Activated CD4-positive, alpha-beta T cell treated with anti-CD3 and anti-CD28 coated beads for 48 hours (primary cell): Measurements from ENCODE around the gene COL27A1.

ENCODE experiments used
- DNase-seq: peaks from one replicate; pipeline ENCODE4 v3.0.0-alpha.2; 2020

COL27A1 gene

DNA sequence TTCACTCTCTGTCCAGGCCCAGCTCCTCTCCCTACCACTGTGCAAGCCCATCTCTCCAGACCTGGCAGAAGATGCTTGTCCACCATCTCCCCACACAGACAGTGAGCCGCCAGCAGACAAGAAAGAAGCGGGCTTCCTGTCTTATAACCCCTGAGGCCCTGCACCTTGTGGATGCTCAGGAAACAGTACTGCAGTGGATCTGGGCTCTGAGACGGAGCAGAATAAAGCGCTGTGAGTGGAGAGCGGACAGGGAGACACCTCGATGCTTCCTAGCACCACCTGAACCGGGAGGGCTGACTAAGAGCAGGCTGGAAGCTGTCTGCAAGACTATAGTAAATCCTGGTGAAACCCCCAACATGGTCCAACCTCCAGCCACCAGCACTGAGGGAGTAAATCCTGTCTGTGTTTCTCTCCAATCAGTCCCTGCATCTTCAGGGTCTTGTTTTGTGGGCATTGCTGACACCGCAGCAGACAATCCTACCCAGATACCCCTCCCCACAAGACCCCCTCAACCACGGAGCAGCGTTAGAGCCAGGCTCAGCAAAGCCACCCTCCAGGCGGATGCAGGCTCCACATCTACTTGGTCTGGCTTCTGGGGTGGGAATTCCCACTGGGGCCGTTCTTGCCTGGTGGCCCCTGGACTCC, 193.0 kb downstream of the COL27A1 start:
- DNase-seq = no peak

DNA sequence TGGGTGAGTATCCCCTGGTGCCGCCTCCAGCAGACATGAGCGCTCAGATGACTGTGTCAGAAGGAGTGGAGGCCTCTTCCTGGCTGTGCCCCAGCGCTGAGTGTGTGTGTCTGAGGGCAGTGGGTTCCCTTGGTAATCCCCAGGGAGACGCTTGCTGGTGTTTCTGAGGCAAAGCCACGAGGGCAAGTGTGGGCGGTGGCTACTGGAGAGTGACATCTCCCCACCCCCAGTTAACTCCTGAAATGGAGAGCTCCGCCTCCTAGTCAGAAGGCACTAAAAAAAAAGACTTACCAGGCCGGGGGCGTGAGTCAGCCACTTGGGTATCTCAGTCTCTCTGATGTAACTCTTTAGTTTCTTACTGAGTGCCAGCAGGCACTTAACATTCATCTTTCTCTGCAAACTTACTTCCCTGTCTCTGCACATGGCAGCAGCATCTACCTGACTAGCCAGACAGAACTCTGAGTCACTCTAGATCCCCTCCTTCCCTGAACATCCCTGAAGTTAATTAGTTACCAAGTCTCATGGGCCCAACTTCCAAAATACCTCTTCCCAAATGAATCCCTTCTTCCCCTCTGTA, 193.7 kb downstream of the COL27A1 start:
- peak; percentile 95 for DNase-seq

DNA sequence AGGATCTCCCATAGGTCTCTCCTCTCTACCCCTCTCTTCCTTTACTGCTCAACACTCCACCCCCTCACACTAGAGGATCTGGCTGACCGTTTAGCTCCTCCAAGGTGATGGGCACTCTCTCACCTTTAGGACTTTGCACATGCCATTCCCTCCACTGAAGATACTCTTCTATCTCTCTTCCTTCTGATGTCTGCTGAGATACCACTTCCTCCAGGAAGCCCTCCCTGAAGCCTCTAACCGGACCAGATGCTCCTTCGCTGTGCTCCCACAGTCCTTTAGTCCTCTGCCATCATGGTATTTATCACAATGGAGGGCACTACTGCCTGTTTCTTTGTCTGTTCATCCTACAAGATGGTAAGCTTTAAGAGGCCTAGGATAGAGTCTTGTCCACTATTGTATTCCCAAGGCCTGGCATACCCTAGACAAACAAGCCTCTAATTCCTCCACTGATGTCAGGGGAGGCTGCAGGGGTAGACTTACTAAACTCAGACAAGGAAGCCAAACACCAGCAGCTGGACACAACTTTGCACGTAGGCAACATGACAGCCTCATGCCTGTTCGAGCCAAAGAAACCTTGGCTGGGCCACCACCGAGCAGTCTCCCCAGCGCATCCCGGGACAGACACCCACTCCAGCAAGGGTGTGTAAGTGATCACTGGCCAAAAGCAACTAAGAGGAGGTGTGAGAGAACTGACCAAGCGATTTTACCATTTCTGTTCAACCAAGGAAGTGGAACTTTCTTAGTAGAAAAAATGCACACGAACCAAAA, 194.6 kb downstream of the COL27A1 start:
- no peak for DNase-seq

DNA sequence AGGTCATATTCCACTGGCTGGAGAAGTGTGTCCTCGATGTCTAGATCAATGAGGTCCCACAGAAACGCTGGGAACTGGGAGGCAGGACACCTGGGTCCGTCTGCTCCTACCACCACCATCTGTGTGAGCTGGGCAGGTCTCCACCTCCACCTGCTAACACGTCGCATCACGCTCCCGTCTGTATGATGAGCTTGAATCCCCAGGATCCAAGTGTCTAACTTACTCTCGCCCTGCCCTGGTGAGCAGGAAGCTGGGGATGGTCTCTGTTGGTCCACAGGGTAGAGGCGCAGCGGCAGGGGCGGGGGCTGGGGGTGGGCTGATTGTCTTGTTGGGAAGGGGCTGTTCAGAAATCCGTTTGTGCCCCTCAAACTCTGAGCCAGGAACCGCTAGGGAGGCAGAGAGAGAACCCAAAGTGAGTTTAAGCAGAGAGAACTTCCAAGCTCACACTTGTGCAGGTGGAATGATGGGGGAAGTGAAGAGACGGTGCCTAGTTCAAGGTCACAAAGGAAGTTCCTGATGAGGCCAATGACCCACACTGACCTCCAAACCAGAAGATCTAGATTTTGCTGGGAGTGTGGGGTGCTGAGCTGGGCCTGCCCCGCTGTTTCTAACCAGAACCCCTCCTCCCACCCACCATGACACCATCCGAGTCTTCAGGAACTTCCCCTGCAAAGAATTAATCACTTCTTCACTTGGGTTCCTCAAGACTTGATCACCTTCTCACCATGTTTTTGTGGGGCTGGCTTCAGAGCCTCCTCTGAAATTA, 195.5 kb downstream of the COL27A1 start:
- no peak for DNase-seq

DNA sequence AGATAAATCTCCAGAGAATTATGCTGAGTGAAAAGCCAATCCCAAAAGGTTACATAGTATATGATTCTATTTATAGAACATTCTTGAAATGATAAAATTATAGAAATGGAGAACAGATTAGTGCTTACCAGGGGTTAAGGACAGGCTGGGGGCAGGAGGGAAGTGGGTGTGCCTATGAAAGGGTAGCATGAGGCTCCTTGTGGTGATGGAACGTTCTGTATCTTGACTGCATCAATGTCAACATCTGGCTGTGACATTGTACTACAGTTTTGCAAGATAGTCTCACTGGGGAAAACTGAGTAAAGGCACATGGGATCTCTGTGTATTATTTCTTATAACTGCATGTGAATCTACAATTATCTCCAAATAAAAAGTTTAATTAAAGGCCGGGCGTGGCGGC, 196.6 kb downstream of the COL27A1 start:
- no peak for DNase-seq

DNA sequence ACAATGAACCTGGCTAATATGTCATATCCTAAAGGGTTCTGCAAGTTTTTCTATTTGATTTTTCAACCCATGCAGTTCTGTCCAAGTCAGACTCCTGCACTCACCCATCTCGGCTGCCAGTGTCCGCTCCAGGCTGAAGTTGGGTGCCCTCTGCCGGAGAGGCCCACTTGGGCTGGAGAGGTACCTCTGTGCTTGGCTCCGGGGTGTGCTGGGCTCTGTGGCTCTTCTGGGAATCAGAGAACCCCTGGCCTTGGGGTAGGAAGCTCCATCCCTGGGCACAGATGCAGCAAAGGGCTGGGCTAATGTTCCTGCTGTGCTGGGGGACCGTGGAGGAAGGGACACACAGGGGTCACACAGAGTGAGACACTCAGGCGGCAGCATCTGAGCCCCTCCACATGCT, 200.5 kb downstream of the COL27A1 start:
- no peak for DNase-seq

DNA sequence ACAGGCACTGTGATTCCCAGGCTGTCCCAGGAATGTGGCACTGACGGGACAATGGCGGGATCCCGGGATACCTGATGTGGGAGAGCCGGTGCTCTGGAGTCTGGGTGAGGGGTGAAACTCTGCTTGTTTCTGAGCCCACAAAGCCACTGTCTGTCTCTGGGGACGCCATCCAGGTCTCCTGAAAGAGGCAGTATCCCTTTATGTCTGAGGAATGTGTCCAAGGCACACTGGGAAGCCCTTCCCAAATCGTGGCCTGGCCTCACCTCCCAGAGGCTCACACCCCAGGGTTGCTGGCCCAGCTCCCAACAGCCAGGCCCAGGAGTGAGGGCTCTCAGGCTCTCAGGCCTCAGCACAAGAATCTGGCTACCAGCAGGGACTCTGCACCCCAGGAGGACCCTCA, 201.5 kb downstream of the COL27A1 start:
- no peak for DNase-seq

DNA sequence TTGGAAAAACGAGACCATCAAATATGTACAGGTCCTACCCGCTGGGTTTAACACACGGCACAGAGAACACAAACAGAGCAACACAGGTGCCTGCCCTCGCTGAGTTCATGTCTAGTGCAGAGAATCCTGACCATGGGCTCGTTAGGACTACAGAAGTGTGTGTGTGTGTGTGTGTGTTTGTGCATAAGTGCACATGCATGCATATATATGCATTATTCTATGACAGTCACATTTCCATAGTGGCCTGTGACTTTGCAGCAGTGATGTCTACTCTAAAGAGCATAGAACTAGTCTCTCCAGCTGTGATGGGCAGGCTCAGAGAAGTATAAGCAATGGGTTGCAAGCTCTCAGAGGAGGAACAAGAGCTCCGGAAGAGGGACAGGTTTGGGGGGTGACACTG, 202.0 kb downstream of the COL27A1 start:
- DNase-seq = no peak

DNA sequence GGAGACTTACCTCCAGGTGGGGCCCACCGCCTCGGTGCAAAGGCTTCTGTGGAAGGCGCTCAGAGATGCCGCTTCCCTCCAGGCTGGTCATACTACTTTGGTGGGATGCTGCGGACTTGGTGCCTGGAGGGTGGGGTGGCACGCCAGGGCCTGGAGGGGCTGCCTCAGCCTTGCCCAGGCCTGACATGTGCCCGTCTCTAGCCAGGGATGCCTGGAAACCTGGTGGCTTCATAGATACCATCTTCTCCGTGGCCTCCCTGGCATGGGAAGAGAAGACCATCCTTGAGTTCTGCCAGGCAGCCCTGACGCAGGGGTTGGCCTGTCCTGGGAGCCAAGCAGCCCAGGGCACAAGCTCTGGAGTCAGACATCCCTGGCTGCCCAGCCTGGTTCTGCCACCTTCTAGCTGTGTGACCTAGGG, 202.6 kb downstream of the COL27A1 start:
- no peak for DNase-seq

DNA sequence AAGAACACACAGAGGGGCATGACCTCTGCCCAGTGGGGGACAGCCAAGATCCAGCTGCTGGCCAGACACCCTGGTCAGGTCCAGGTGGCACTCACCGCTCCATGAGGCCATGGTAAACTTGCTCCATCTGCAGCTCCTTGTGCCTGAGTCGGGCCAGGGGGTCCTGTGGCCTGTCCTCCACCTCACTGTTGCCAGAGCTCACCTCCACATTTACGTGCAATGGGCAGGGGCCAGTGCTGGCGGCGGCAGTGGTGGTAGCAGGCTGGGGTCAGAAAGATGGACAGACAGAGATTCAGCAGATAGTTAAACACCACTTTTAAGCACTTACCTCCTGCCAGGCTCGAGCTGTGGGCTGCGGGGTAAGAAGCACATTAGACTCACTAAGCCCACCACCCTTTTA, 204.5 kb downstream of the COL27A1 start:
- no peak for DNase-seq

DNA sequence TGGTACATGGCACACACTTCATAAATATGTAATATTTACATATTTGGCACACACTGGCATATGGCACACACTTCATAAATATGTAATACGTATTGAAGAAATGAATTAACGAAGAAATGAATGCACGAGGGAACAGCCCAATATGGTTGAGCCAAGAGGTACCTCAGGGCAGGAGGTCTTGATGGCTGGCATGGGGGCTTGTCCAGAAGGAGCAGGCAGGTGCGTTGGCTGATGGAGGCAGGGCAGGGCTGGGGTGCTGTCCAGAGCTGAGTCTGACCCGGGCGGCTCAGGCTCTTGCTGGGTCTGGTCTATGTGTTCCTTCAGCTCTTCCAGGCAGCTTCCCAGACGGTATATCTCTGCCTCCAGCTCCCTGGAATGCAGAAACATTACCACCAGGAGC, 206.2 kb downstream of the COL27A1 start:
- DNase-seq = no peak
